ENCODE results near the gene RPL7A. TPM values are rescaled to one million over a fixed set of nuclear protein-coding genes. Genes with fewer than 3 reads are reported as not detected.

Gene RPL7A
- polyA plus RNA-seq, 1 donor (not counting 4 experiments of a cell fraction or from before 2014, with no cell fraction given), result 2,684 TPM

DNA sequence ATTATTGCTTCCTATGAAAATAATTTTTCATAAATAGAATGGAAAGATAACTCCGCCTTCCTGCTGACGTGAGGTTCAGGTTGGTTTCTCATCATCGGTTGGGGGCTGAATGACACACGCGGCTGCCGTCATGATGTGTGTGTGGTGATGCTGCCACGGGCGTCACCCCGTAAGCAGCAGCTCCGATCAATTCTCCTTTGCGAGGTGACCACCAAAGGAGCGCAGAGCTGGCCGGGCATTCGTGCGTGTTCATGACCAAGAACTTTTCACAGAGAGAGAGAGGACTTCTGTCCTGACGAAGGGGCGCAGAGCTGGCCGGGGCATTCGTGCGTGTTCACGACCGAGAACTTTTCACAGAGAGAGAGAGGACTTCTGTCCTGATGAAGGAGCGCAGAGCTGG, 42.3 kb upstream of the RPL7A start:
- H3K4me3 ChIP-seq (ENCODE audit: control insufficient read depth in 2 of 3, extremely low read depth in 1 of 3, insufficient read depth in 2 of 3, low read depth in 1 of 3, low read length in 3 of 3), result no peak overlapping the region
- H3K36me3 ChIP-seq (ENCODE audit: control insufficient read depth in 2 of 2, extremely low read depth in 1 of 2, insufficient read depth in 2 of 2, low read length in 2 of 2), result no peaks in the 10 kb centered on the region
- no peak overlapping the region for H3K27ac ChIP-seq (ENCODE audit: control insufficient read depth, insufficient read depth, low read length)
- no peak overlapping the region for H3K9ac ChIP-seq (ENCODE audit: control insufficient read depth, extremely low read depth, insufficient read depth, low read length)
- no peaks in the 10 kb centered on the region for H3K9me1 ChIP-seq (ENCODE audit: control insufficient read depth, extremely low read depth, insufficient read depth, low read length)
- FAIRE-seq, result no peak
- no peaks in the 10 kb centered on the region for H3K27me3 ChIP-seq (ENCODE audit: control insufficient read depth, extremely low read depth, insufficient read depth, low read length)
- H3K79me2 ChIP-seq (ENCODE audit: control insufficient read depth, insufficient read depth, low read length), result no peaks in the 10 kb centered on the region
- DNase-seq (ENCODE audit: low read depth, low spot score), result no peak
- no peaks in the 10 kb centered on the region for H3K4me1 ChIP-seq (ENCODE audit: control insufficient read depth, extremely low read depth, insufficient read depth, low read length)
- TF ChIP-seq EZH2 (IDR thresholded peaks at IDR 0.05; ENCODE audit: low read length), result no peak
- TF ChIP-seq, protein P1, sequence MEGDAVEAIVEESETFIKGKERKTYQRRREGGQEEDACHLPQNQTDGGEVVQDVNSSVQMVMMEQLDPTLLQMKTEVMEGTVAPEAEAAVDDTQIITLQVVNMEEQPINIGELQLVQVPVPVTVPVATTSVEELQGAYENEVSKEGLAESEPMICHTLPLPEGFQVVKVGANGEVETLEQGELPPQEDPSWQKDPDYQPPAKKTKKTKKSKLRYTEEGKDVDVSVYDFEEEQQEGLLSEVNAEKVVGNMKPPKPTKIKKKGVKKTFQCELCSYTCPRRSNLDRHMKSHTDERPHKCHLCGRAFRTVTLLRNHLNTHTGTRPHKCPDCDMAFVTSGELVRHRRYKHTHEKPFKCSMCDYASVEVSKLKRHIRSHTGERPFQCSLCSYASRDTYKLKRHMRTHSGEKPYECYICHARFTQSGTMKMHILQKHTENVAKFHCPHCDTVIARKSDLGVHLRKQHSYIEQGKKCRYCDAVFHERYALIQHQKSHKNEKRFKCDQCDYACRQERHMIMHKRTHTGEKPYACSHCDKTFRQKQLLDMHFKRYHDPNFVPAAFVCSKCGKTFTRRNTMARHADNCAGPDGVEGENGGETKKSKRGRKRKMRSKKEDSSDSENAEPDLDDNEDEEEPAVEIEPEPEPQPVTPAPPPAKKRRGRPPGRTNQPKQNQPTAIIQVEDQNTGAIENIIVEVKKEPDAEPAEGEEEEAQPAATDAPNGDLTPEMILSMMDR (optimal IDR thresholded peaks at IDR 0.05 in 1 of 3, IDR thresholded peaks at IDR 0.05 in 1 of 3, conservative IDR thresholded peaks at IDR 0.05 in 1 of 3; ENCODE audit: extremely low read depth in 1 of 3, insufficient read depth in 2 of 3, low read length in 3 of 3), result no peak
- H3K9me3 ChIP-seq (ENCODE audit: control insufficient read depth, low read depth, low read length), result no peaks in the 10 kb centered on the region
- H3K4me2 ChIP-seq (ENCODE audit: control insufficient read depth, extremely low read depth, insufficient read depth, low read depth, low read length), result no peak overlapping the region
- H4K20me1 ChIP-seq (ENCODE audit: control insufficient read depth, extremely low read depth, insufficient read depth, low read length), result no peaks in the 10 kb centered on the region
- H2AFZ ChIP-seq (ENCODE audit: control insufficient read depth, low read length), result no peak overlapping the region
- dilution Hi-C loops (cut with MboI; ENCODE audit: extremely low pct_ligation_motif_present, low sequenced_read_pairs), result no loop called here

GRCh38 chr9:133306242-133307204, 41.5 kb upstream of the RPL7A start:
- Histone ChIP-seq H3K27ac (ENCODE audit: control insufficient read depth, insufficient read depth, low read length) (no peak overlapping the region), H3K4me3 (ENCODE audit: control insufficient read depth in 2 of 3, extremely low read depth in 1 of 3, insufficient read depth in 2 of 3, low read depth in 1 of 3, low read length in 3 of 3) (no peak overlapping the region), H2AFZ (ENCODE audit: control insufficient read depth, low read length) (no peak overlapping the region), H3K4me2 (ENCODE audit: control insufficient read depth, extremely low read depth, insufficient read depth, low read depth, low read length) (no peak overlapping the region), H4K20me1 (ENCODE audit: control insufficient read depth, extremely low read depth, insufficient read depth, low read length) (no peaks in the 10 kb centered on the region), H3K9me1 (ENCODE audit: control insufficient read depth, extremely low read depth, insufficient read depth, low read length) (no peaks in the 10 kb centered on the region), H3K9ac (ENCODE audit: control insufficient read depth, extremely low read depth, insufficient read depth, low read length) (no peak overlapping the region), H3K79me2 (ENCODE audit: control insufficient read depth, insufficient read depth, low read length) (no peaks in the 10 kb centered on the region), H3K27me3 (ENCODE audit: control insufficient read depth, extremely low read depth, insufficient read depth, low read length) (no peaks in the 10 kb centered on the region), H3K4me1 (ENCODE audit: control insufficient read depth, extremely low read depth, insufficient read depth, low read length) (no peaks in the 10 kb centered on the region), H3K36me3 (ENCODE audit: control insufficient read depth in 2 of 2, extremely low read depth in 1 of 2, insufficient read depth in 2 of 2, low read length in 2 of 2) (no peaks in the 10 kb centered on the region), H3K9me3 (ENCODE audit: control insufficient read depth, low read depth, low read length) (no peaks in the 10 kb centered on the region)
- DNase-seq (ENCODE audit: low read depth, low spot score) (no peak), FAIRE-seq (no peak)
- dilution Hi-C loops (cut with MboI; ENCODE audit: extremely low pct_ligation_motif_present, low sequenced_read_pairs), result no loop called here
- no peak for TF ChIP-seq EZH2 (IDR thresholded peaks at IDR 0.05; ENCODE audit: low read length)
- TF ChIP-seq, protein P1 (optimal IDR thresholded peaks at IDR 0.05 in 1 of 3, IDR thresholded peaks at IDR 0.05 in 1 of 3, conservative IDR thresholded peaks at IDR 0.05 in 1 of 3; ENCODE audit: extremely low read depth in 1 of 3, insufficient read depth in 2 of 3, low read length in 3 of 3), result no peak
